RCC 7860 (cell line): Measurements from ENCODE around the gene KANSL1.
"Not testable (repeated sequence)": the region's sequence is repeated elsewhere in the genome, so short reads cannot be mapped to it uniquely, and the experiment has no call there.

Source experiments
- DNase-seq: peaks from one replicate; pipeline ENCODE4 v3.0.0-alpha.2; 2015; ENCODE audit warnings: low spot score
- FAIRE-seq: peaks from 2 replicates; lab custom pipeline; 2012; peaks lifted over from hg19 to GRCh38; lab: Jason Lieb, UNC

KANSL1 gene

DNA sequence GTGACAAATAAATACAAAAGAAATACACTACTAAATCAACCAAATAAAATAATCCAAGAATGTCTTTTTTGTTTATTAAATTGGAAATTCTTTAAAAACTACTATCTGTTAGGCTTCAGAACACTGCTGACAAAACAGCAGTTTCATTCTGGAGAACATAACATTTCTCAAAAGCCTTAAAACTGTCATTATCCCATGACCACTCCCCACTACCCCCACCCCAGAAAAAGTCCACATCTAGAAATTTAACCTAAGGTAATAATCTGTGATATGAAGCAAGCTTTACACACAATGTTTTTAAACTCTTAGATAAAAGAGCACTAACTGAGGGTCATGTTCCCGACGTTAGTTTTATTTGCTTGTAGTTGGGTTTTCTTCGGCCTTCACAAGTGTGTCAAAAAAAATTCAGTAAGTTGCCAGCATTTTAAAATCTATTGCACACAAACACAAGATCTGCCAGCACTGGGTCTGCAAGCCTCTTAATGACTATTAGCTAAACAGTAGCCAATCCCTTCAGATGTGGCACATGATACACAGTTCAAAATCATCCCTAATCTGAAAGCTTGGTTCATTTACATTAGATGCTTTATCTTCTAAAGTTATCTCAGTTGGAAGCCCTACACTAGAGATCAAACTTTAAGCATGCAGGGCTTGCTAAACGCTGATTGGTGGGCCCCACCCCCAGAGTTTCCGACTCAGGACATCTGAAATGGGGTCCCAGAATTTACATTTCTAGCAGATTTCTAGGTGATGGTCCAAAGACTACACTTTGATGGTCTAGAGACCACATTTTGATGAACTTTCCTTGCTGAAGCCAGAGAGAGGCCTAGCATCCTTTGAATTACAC lies 75.2 kb downstream of the KANSL1 start:
- DNase-seq, result no peak
- no peak for FAIRE-seq

DNA sequence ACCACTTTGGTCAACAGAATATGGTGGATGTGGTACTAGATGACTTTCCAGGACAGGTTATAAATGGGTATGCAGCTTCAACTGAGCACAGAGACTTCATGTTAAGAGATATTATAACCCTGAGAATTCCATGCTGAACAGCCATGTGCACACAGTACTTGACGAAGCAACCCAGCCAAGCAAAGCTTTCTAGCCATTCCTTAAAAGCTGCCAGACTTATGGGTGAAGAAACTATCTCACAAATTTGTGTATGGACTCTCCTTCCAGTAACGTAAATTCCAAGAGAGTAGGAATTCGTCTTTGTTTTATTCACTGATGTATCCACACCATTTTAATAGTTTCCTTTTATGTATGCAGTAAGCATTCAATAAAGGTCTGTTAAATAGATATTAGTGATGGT lies 76.1 kb downstream of the KANSL1 start:
- no peak for FAIRE-seq
- no peak for DNase-seq

DNA sequence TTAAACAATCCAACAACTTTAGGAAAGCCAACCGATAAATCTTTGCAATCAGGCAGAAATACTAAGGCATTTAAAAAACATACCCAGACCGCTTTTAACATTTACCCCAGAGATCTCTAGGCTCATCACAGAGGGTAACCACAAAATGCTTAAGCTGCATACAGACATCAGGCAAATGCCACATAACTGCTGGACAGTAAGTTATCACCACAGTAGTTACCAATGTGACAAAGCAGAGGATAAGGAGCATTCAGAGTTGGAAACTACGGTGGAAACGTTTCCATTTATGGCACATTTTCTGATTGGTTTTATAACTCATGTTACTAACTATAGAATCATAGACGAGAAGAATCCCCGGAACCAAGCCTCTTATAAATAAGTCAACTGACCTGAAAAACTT lies 77.5 kb downstream of the KANSL1 start:
- DNase-seq (no peak), FAIRE-seq (no peak)

DNA sequence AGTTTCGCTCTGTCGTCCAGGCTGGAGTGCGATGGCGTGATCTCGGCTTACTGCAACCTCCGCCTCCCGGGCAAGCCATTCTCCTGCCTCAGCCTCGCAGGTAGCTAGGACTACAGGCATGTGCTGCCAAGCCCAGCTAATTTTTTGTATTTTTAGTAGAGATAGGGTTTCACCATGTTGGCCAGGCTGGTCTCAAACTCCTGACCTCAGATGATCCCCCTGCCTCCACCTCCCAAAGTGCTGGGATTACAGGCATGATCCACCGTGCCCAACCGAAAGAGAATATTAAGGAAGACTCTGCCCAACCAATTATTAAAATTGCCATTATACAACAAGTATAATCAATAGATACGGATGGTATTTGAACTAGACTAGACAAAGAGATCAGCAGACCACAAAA lies 82.0 kb downstream of the KANSL1 start:
- DNase-seq, FAIRE-seq: not testable (repeated sequence)

DNA sequence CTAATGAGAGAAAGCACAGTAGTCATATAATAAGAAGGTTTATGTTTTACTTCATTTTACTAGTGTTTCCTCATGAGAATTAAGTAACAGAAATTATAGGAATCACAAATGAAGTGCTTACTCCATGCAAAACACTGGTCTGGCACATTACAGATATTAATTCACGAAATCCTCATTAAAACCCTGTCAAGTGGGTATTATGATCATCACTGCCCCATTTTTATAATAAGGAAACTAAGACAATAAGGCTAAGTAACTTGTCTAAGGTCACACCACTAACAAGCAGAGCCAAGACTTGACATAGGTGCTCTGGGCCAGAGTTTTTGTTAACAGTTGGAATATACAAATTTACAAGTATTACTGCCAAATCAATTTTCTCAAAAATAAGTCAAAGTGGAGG lies 83.0 kb downstream of the KANSL1 start:
- DNase-seq, result no peak

DNA sequence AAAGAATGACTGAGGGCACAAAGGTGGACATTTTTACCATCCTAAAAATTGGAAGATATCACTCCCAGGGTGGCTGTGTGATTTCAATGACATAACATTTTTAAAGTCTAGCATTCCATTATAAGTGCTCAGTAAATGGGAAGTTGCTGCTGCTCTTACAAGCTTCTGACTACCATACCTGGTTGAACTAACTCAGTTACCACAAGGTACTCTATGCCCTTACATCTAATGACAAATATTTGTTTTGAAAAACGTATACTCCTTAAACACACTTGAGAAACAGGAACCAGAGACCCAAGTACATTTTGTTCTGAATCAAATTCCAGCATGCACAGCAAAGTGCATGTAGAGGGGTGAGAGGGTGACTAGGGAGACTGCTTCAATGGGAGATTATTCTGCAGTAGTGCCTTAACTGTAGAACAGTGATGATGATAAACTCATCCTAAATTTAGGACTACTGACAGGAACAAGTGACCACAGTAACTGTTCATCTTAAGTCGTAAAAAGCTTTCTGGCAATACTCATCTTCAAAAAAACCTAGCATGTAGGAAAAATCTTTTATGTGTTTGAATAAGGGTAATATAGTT lies 83.5 kb downstream of the KANSL1 start:
- FAIRE-seq (no peak), DNase-seq (no peak)

More for the DNA sequence above, 83.0 kb downstream of the KANSL1 start:
- FAIRE-seq, result no peak

DNA sequence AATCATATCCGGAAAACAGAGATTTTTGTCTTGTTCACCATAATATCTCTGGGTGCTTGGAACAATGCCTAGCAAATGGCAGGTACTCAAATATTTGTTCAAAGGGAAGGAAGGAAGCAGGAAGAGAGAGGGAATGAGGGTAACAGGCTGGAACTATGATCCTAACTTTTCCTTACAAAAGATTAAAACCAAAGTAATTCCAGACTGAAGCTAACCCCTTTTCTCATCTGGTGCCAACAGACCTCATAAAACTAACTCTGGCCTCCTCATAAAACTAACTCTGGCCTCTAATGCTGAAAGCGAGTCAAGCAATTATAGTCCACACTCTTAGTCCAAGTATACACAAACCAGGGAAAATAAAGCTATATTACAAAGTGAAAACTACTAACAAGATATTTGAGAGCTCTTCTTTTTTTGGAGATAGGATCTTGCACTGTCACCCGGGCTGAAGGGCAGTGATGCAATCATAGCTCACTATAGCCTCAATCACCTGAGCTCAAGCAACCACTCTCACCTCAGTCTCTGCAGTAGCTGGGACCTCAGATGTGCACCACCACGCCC lies 84.6 kb downstream of the KANSL1 start:
- DNase-seq (no peak), FAIRE-seq (no peak)

DNA sequence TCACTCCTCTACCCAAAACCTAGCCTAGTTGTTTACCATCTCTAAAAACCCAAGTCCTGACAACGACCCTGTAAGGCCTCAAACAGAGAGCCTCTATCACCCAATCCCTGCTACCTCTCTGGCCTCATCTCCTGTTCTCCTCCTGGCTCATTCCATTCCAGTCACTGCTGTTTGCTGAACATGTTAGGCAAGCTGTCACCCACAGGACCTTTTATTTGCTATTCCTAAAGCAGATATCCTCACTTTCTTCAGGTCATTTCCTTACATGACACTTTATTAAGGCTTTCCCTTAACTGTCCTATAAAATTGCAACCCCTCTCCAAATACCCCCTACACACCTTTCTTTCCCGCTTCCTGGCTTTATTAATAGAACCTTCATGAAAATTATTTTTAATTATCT lies 85.1 kb downstream of the KANSL1 start:
- FAIRE-seq (no peak), DNase-seq (no peak)

DNA sequence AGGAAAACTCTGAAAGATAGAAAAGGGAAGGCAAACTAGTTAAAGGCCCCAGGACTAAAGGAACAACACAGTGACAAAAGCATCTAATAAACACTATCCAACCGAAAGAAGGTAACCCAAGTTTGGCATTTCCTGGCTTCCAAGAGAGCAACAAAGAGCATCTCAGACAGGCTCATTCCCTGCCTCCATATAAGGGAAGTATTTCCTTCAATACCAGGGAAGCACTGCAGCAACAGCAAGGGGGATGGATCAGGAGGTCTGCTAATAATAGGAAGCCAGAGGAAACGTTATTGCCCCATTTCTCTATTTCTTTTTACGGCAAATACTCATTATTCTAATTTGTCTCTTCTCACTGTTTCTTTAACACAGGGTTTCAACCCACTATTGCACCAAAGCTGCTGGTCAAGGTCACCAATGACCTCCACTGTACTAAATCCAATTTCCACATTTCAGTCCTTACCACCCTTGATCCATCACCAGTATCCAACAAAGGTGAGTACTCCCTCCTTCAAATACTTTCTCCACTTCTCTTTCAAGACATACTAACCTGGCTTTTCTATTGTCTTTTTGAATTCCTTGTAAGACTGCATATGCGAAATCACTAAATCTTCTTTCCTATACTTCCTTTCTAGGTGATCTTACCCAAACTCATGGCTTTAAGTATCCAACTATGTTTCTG lies 86.1 kb downstream of the KANSL1 start:
- DNase-seq, result no peak
- no peak for FAIRE-seq

DNA sequence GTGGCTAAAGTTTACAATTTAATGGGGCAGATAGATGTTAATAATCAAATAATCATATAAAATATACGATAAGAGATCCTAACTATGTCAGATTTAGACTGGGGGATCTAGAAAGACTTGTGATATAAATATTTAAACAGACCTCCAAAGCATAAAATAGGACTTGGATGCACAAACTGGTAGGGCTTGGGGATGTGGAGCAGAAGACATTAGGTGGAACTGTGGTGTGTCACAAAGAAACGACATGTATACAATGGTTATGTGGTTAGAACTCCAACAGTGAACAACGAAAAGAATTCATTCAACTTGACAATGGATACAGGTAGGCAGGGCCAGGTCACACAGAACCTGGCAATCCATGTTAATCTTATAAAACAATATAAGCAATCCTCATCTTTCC lies 90.4 kb downstream of the KANSL1 start:
- not testable (repeated sequence) for DNase-seq, FAIRE-seq

DNA sequence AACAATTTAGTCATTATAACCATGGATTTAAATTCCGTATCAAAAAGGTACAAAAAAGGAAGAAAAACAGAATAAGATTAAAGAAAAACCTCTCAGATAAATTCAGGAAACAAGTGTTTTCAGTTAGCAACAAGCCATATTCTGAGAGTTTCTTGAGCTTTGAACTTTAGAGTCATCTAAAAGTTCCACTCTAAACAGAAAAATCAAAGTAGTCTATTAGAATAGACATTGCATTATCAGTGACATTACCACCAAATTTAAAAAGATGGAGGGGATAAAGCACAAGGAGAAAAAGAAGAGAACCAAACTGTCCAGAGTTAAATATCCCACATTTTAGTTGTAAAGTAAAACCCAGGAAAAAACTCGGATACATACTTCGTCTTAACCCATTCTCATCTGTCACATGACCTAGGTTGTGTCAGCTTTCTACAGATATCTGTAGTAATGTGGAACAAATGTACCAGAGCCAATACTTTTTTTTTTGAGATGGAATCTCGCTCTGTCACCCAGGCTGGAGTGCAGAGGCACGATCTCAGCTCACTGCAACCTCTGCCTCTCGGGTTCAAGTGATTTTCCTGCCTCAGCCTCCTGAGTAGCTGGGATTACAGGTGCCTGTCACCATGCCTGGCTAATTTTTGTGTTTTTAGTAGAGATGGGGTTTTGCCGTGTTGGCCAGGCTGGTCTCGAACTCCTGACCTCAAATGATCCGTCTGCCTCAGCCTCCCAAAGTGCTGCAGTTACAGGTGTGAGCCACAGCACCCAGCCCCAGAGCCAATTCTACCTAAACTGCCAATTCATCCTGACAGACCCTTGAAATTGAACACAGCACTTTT lies 91.2 kb downstream of the KANSL1 start:
- FAIRE-seq, result not testable (repeated sequence)

DNA sequence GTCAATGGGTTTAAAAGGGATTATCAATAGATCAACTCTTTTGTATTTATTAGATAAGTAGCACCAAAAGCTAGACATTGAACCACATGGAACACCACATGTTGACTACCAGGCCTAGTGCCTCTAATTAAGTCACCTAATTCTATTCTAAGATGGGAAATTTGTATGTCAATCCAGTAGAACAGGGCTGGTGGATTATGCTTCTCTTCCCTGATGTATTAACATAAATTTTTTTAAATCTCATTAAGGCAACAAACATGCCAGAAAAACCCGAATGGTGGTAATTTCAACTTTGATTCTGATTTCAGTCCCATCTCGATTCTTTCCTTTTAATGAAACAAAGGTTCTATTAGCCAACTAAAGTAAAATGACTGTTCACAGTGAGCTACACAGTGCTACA lies 92.6 kb downstream of the KANSL1 start:
- DNase-seq (no peak), FAIRE-seq (no peak)

More for the DNA sequence above, 91.2 kb downstream of the KANSL1 start:
- DNase-seq, result not testable (repeated sequence)

DNA sequence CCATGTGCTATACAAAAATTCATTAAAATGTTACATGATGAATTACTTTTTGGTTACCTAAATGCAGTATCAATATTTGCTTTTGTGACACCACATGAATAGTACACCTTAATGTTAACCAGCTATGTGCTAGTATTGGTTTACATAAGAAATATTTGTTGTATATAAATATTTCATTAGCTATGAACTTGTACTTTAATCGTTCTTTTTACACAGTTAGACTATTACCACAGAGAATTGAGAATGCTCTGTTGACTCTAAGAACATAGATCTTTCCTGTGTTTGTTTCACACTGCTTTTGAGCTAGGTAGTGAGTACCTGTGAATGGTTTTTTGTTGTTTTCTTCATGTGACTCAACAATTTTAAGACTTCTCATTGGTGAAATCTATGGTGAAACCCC lies 93.4 kb downstream of the KANSL1 start:
- DNase-seq, result no peak
- FAIRE-seq, result no peak

DNA sequence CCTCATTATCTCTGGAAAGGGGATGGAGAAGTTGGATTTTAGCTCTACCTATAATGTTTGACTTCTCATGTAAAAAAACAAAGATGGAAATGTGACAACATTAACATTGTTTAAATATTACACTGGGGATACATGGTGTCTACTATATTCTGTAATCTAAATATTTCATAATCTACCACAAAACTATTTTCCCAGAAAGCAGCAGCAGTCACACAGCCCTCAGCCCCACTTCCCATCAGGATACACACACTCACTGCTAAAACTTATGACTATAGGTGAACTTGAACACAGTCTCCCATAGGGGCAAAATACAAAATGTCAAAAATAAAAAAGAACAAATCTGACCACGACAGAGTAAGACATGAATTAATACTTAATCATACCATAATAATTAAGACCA lies 95.7 kb downstream of the KANSL1 start:
- DNase-seq (no peak), FAIRE-seq (no peak)

DNA sequence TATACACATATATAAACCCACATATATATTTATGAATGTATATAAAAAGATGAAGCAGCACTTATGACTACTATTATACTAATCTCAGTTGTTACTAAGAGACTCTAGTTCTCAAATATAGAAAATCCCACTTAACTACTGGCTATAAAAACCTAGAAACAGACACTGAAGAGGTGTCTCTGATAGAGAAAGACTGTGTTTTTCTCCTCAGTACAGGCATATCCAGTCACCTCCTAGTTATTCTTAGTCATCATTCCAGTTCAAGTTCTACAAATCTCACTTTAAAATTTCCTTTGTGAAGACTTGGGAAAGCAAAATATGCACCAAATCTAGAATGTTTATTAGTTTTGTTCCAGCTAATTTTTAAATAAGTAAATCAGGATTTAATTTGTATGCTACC lies 100.2 kb downstream of the KANSL1 start:
- no peak for FAIRE-seq
- DNase-seq, result no peak

DNA sequence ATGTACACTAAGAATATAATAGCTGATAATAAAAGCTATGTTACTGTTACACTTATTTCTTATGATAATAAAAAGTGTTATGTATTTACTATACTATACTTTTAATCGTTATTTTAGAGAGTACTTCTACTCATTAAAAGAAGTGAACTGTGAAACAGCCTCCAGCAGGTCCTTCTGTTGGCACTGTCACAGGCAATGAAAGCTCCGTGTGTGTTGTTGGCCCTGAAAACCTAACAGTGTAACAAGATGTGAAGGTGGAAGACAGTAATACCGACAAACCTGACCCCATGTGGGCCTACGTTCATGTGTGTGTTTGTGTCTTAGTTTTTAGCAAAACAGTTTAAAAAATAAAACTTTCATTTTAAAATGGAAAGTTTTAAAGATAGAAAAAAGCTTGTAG lies 102.4 kb downstream of the KANSL1 start:
- DNase-seq, result no peak
- no peak for FAIRE-seq

DNA sequence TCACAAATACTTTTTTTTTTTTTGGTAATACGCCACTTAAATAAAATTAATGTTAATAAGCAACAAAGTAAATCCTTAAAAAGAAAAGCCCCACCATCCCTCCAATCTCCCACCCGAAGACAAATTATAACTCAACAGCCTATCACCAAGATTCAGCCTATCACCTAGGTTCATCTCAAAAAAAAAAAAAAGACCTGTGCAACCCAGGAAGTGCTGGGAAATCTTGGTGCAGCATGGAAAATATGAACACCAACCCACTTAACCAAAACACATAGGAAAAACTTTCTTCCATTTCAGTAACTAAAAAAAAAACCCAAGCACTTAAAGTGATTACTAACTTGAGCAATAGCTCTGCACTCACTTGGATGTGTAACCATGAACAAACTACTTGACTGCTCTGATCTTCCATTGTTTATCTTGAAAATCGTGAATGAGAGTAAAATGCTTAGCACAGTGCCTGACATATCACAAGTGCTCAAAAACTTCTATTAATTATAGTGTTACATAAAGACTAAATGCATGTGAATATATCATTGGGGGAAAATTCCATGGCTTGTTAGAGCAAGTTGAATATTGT lies 103.8 kb downstream of the KANSL1 start:
- no peak for FAIRE-seq
- no peak for DNase-seq

DNA sequence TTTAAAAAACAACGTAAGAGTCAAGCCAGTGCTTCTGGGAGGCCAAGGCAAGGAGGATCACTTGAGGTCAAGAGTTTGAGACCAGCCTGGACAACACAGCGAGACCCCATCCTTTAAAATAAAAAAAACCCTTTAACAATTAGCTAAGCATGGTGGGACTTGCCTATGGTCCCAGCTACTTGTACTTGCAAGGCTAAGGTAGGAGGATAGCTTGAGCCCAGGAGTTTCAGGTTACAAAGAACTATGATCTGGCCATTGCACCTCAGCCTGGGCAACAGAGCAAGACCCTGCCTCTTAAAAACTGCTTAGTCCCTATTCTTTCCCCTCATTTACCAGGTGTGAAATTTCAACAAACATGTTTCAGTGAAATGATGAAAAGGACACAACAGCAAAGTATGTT lies 104.6 kb downstream of the KANSL1 start:
- FAIRE-seq (no peak), DNase-seq (no peak)

DNA sequence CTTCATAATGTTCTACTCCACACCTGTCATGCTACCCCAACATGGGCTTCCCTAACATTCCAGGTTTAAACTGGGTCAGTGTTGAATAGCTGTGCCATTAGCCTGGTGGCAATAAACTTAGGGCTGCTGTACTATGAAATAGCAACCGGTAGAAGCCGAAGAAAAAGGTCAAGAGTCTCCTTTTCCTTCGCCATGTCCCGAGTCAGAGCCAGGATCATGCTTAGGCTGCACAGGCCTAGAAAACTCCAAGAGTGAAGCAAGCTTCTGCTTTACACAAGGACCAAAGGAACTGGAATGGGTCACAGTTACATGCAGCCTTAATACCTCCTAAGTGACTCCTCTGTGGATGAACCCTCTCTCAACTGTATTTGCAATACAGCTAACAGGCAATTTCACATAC lies 105.4 kb downstream of the KANSL1 start:
- not testable (repeated sequence) for FAIRE-seq, DNase-seq

DNA sequence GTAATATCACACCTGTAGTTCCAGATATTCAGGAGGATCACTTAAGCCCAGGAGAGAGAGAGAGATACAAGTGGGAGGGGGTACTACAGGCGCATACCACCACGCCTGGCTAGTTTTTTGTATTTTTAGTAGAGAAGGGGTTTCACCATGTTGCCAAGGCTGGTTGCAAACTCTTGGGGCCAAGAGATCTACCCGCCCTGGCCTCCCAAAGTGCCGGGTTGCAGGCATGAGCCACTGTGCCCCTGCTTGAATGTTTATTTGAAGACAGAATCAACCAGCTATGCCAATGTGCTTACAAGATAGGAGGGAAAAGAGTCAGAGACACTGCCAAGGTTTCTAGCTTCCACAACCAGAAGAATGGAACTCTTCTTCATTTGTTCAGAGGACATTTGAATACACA lies 106.4 kb downstream of the KANSL1 start:
- DNase-seq (no peak), FAIRE-seq (no peak)
